Fibroblast of mammary gland (primary cell): Measurements from ENCODE around the gene TOP1.

Experiments
- DNase-seq: peaks from one replicate; pipeline ENCODE4 v3.0.0-alpha.2; 2010; ENCODE audit warnings: low read depth
- H3K4me3 ChIP-seq: 2 replicates; pipeline ENCODE4 v1.5.1; 2011; ENCODE audit warnings: low read depth, mild to moderate bottlenecking, low read length, moderate library complexity; ENCODE audit not compliant: control insufficient read depth
- TF ChIP-seq, protein P1 (sequence below): conservative IDR thresholded peaks from 2 replicates; pipeline ENCODE4 v1.5.1; 2011; ENCODE audit warnings: low read depth, low read length, inconsistent platforms; ENCODE audit not compliant: control insufficient read depth, insufficient read depth

The TOP1 gene

DNA sequence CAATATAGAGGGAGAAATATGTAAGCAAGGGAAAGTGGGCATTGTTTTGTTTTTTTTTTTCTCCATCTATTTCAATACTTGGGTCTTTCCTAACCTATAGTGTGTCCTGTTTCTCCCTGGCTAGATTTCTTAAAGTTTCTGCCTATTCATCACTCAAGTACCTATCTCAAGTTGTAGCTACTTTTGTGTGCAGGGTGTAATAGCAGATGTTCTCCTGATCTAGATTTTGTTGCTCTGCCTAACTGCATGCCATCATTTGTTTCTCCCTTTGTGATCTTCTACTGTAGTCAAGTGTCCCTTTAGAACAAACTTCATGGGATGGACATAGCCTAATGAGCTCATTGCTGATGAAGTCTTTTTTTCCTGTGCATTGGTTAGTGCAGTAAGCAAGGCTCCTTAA lies 45.8 kb downstream of the TOP1 start:
- no peak overlapping the region for H3K4me3 ChIP-seq
- TF ChIP-seq, protein P1, sequence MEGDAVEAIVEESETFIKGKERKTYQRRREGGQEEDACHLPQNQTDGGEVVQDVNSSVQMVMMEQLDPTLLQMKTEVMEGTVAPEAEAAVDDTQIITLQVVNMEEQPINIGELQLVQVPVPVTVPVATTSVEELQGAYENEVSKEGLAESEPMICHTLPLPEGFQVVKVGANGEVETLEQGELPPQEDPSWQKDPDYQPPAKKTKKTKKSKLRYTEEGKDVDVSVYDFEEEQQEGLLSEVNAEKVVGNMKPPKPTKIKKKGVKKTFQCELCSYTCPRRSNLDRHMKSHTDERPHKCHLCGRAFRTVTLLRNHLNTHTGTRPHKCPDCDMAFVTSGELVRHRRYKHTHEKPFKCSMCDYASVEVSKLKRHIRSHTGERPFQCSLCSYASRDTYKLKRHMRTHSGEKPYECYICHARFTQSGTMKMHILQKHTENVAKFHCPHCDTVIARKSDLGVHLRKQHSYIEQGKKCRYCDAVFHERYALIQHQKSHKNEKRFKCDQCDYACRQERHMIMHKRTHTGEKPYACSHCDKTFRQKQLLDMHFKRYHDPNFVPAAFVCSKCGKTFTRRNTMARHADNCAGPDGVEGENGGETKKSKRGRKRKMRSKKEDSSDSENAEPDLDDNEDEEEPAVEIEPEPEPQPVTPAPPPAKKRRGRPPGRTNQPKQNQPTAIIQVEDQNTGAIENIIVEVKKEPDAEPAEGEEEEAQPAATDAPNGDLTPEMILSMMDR, result no peak
- no peak for DNase-seq

- H3K4me3 ChIP-seq, result no peak overlapping the region
- TF ChIP-seq, protein P1, result no peak
- DNase-seq, result no peak
Observed at GRCh38 chr20:41076776-41077175, 48.2 kb downstream of the TOP1 start.

GRCh38 chr20:41078329-41078728 lies 49.7 kb downstream of the TOP1 start:
- DNase-seq, result peak; percentile 51
- TF ChIP-seq, protein P1, result peak; percentile 52
- H3K4me3 ChIP-seq, result no peak overlapping the region

- TF ChIP-seq, protein P1, result no peak
- no peak for DNase-seq
- H3K4me3 ChIP-seq, result no peak overlapping the region
Observed at GRCh38 chr20:41079066-41079465, 50.4 kb downstream of the TOP1 start.

DNA sequence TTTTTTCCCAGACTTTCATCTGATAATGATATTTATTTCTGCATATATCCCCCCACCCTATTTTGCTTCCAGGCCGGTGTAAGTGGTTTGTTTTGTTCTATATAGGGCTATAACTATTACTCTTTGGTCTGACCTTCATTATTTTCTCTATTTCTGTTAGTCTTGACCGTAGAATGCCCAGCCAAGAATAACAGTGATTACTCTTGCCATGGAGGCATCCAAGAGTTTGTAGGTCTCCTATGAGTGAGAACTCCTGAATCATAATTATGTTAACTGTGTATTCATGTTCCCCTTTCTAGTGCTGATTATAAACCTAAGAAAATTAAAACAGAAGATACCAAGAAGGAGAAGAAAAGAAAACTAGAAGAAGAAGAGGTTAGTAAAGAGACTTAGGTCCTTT lies 52.2 kb downstream of the TOP1 start:
- peak; percentile 63 for DNase-seq
- no peak overlapping the region for H3K4me3 ChIP-seq
- TF ChIP-seq, protein P1, result no peak

GRCh38 chr20:41081276-41081814 lies 52.7 kb downstream of the TOP1 start:
- TF ChIP-seq, protein P1, result no peak
- peak; percentile 66 for DNase-seq
- H3K4me3 ChIP-seq, result no peak overlapping the region

DNA sequence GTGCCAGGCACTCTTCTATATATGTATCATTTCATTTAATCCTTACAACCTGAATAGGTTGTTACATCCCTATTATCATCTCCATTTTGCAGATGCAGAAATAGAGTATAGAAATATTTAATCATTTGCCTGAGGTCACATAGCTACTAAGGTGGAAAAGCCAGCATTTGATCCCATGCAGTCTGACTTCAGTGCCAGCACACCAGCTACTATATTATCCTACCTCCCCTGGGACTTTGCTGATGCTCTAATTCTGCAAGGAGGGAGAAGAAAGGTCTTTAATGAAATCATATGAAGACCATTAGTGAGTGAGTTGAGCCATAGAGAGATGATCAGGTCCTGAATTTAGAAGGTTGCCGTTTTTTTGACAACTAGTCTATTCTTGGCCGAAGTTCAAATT lies 53.7 kb downstream of the TOP1 start:
- TF ChIP-seq, protein P1, result no peak
- no peak overlapping the region for H3K4me3 ChIP-seq
- no peak for DNase-seq
